K562 (cell line): ENCODE data around the gene PRSS56. TPM values are rescaled to one million over a fixed set of nuclear protein-coding genes. Genes with fewer than 3 reads are reported as not detected.

Source experiments
- IFI16 ChIP-seq: fragments of 250-450 bp; sonication (Bioruptor Pico); IDR thresholded peaks from 2 replicates; pipeline ENCODE4 v2.1.2; 2022; ENCODE audit warnings: mild to moderate bottlenecking, inconsistent platforms
- PATZ1 ChIP-seq: fragments of 250-450 bp; sonication (Bioruptor Pico); IDR thresholded peaks from 2 replicates; pipeline ENCODE4 v1.5.0; 2020; ENCODE audit warnings: mild to moderate bottlenecking, borderline replicate concordance
- POLR3A ChIP-seq: IDR thresholded peaks from 2 replicates; pipeline ENCODE4 v1.6.1; 2011; ENCODE audit warnings: borderline replicate concordance, mild to moderate bottlenecking, moderate library complexity; ENCODE audit not compliant: insufficient read length, insufficient read depth; ENCODE audit errors: extremely low read depth
- PTRF ChIP-seq: fragments of 450-650 bp; IDR thresholded peaks from 2 replicates; pipeline ENCODE4 v1.6.1; 2016; ENCODE audit warnings: mild to moderate bottlenecking, missing genetic modification characterization, missing compliant biosample characterization
- PYGO2 ChIP-seq: fragments of 450-650 bp; IDR thresholded peaks from 2 replicates; pipeline ENCODE4 v1.6.1; 2016; ENCODE audit warnings: mild to moderate bottlenecking, missing genetic modification characterization, moderate library complexity, missing compliant biosample characterization
- SNIP1 ChIP-seq: fragments of 450-650 bp; IDR thresholded peaks from 2 replicates; pipeline ENCODE4 v1.7.1; 2017; ENCODE audit warnings: low read depth, mild to moderate bottlenecking
- ZNF41 ChIP-seq: fragments of 250-450 bp; sonication (Bioruptor Pico); conservative IDR thresholded peaks from 2 replicates; pipeline ENCODE4 v1.4.0; 2020; ENCODE audit warnings: mild to moderate bottlenecking
- ZNF592 ChIP-seq: fragments of 450-650 bp; IDR thresholded peaks from 2 replicates; pipeline ENCODE4 v1.6.1; 2017; ENCODE audit warnings: antibody characterized with exemption, mild to moderate bottlenecking
- polyA plus RNA-seq, 8 experiments: library from polyadenylated mRNA; depleted of rRNA in 4 of 8; stranded (reverse) in 5 of 8; unstranded in 3 of 8; fragments of >200 nt; fragmentation: Nextera tagmentation in 2 of 8; fragmentation: Illumina TruSeq in 1 of 8; extraction: Ambion mirVana in 2 of 8; extraction: Trizol in 1 of 8; gene quantifications; 2 replicates each; pipeline versions ENCODE4 v1.2.1 to v1.2.3, GENCODE V29; 2011 to 2014; ENCODE audit warnings: inconsistent platforms in 1 of 8, missing spikeins in 1 of 8
- total RNA-seq, 7 experiments: library from RNA; depleted of rRNA in 6 of 7; stranded (reverse); fragments of >200 nt in 6 of 7; fragmentation: Illumina TruSeq in 2 of 7; extraction: Trizol in 2 of 7; gene quantifications; 2 replicates each; pipeline versions ENCODE4 v1.2.1 to v1.2.3, GENCODE V29; 2011 to 2021; ENCODE audit warnings: low replicate concordance in 1 of 7

The PRSS56 gene
- total and polyA plus RNA-seq, 9 of the 15 experiments (the other 6 are each of a cell fraction or from before 2014, with no cell fraction given) = not detected

GRCh38 chr2:232493701-232494474 lies 26.3 kb upstream of the PRSS56 start (continued):
- TF ChIP-seq ZNF592 (no peak), PYGO2 (no peak), POLR3A (no peak), IFI16 (CRISPR knock-in tag) (no peak), PATZ1 (CRISPR knock-in tag) (no peak), SNIP1 (no peak), ZNF41 (CRISPR knock-in tag) (no peak), PTRF (no peak)
